DMS 273 (cell line): Measurements from ENCODE around the gene GARIN5A.
"Not testable (repeated sequence)": the region's sequence is repeated elsewhere in the genome, so short reads cannot be mapped to it uniquely, and the experiment has no call there.

Experiments used
- DNase-seq: peaks from one replicate; lab custom pipeline; 2025; ENCODE audit not compliant: unreplicated experiment; lab: John Stamatoyannopoulos, UW

Gene GARIN5A

GRCh38 chr19:50465986-50466705 is 10.5 kb downstream of the GARIN5A start:
- no peak for DNase-seq

GRCh38 chr19:50465000-50465399 is 11.6 kb downstream of the GARIN5A start:
- DNase-seq, result no peak

- no peak for DNase-seq
These were observed 12.3 kb downstream of the GARIN5A start for GRCh38 chr19:50464348-50464747.

GRCh38 chr19:50462970-50463369 is 13.7 kb downstream of the GARIN5A start:
- no peak for DNase-seq

GRCh38 chr19:50461066-50461875 is 15.4 kb downstream of the GARIN5A start:
- DNase-seq, result peak; percentile 79

- peak; percentile 35 for DNase-seq
These were observed 16.4 kb downstream of the GARIN5A start for GRCh38 chr19:50460161-50460765.

GRCh38 chr19:50459638-50460037 is 17.0 kb downstream of the GARIN5A start:
- no peak for DNase-seq

GRCh38 chr19:50459067-50459456 is 17.6 kb downstream of the GARIN5A start:
- DNase-seq, result no peak

GRCh38 chr19:50458396-50459066 is 18.1 kb downstream of the GARIN5A start:
- no peak for DNase-seq

- DNase-seq, result no peak
These were observed 19.3 kb downstream of the GARIN5A start for GRCh38 chr19:50457300-50457699.

GRCh38 chr19:50455992-50456391 is 20.7 kb downstream of the GARIN5A start:
- DNase-seq, result no peak

GRCh38 chr19:50453243-50453642 is 23.4 kb downstream of the GARIN5A start:
- DNase-seq, result no peak

- no peak for DNase-seq
These were observed 25.5 kb downstream of the GARIN5A start for GRCh38 chr19:50451223-50451534.

GRCh38 chr19:50450369-50451222 is 26.1 kb downstream of the GARIN5A start:
- no peak for DNase-seq

GRCh38 chr19:50449236-50449899 is 27.3 kb downstream of the GARIN5A start:
- peak; percentile 40 for DNase-seq

- DNase-seq, result no peak
These were observed 28.9 kb downstream of the GARIN5A start for GRCh38 chr19:50447750-50448149.

GRCh38 chr19:50447053-50447452 is 29.6 kb downstream of the GARIN5A start:
- DNase-seq, result no peak

GRCh38 chr19:50444059-50444458 is 32.6 kb downstream of the GARIN5A start:
- no peak for DNase-seq

GRCh38 chr19:50439130-50439529 is 37.5 kb downstream of the GARIN5A start:
- not testable (repeated sequence) for DNase-seq

GRCh38 chr19:50437862-50438449 is 38.7 kb downstream of the GARIN5A start:
- no peak for DNase-seq
